Measurements from ENCODE around the gene LRRC32. TPM values are rescaled to one million over a fixed set of nuclear protein-coding genes. Genes with fewer than 3 reads are reported as not detected.

LRRC32 gene
- polyA plus RNA-seq, 1 donor from 2014 or later, result not detected

DNA sequence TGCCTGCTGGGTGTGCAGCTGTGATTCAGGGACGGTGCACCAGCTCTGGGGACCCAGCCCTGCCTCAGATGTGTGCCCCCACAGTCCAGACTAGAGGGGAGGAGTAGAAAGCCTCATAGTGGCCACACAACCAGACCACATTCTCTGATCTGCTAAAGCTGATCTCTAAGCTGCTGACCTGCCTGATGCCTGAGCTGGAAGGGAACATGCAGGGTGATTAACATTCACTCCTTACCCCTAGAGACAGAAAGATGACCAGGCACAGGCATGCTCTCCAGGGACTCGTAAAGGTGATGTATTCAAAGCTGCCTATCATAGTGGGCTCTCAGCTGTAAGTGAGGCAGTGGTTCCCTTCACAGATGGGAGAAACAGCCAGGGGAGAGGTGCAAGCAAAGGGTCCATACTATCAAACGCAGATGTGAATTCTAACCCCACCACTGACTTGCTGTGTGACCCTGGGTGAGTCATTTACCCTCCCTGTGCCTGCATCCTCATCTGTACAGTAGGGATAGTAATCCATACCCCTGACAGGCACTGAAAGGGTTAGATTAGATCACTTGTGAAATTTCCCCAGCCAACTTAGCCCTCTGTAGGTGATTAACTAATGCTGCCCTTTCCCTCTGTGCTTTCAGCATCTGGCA lies 29.0 kb upstream of the LRRC32 start:
- Histone ChIP-seq H3K27me3 (ENCODE audit: insufficient read depth, low read depth, low read length) (no peaks in the 10 kb centered on the region), H3K4me2 (ENCODE audit: low read length) (no peak overlapping the region), H3F3A (ENCODE audit: insufficient read depth, low read length, poor library complexity, severe bottlenecking) (no peaks in the 10 kb centered on the region), H2AFZ (ENCODE audit: low read depth, low read length) (no peak overlapping the region), H3K27ac (ENCODE audit: low read length) (no peak overlapping the region), H4K20me1 (ENCODE audit: insufficient read depth) (no peaks in the 10 kb centered on the region), H3K9me2 (ENCODE audit: insufficient read depth, low read length) (no peaks in the 10 kb centered on the region), H3K4me3 (ENCODE audit: low read length) (no peak overlapping the region), H3K36me3 (ENCODE audit: insufficient read depth, low read length) (no peaks in the 10 kb centered on the region), H3K9me3 (ENCODE audit: low read length) (no peaks in the 10 kb centered on the region), H3K79me2 (replicated peaks; ENCODE audit: insufficient read depth, low read length) (no peaks in the 10 kb centered on the region), H3K9ac (ENCODE audit: low read length) (no peak overlapping the region)
- TF ChIP-seq EZH2 (IDR thresholded peaks at IDR 0.05; ENCODE audit: borderline replicate concordance, insufficient read depth, low read length, poor library complexity, severe bottlenecking) (no peak), RAD21 (conservative IDR thresholded peaks at IDR 0.05) (no peak), EP300 (conservative IDR thresholded peaks at IDR 0.05; ENCODE audit: poor library complexity, severe bottlenecking) (no peak), SMC3 (conservative IDR thresholded peaks at IDR 0.05; ENCODE audit: poor library complexity) (no peak), TAF1 (IDR thresholded peaks at IDR 0.05; ENCODE audit: low read depth) (no peak), POLR2AphosphoS5 (IDR thresholded peaks at IDR 0.05) (no peak), MXI1 (conservative IDR thresholded peaks at IDR 0.05; ENCODE audit: poor library complexity, severe bottlenecking) (no peak)
- TF ChIP-seq, protein P1, sequence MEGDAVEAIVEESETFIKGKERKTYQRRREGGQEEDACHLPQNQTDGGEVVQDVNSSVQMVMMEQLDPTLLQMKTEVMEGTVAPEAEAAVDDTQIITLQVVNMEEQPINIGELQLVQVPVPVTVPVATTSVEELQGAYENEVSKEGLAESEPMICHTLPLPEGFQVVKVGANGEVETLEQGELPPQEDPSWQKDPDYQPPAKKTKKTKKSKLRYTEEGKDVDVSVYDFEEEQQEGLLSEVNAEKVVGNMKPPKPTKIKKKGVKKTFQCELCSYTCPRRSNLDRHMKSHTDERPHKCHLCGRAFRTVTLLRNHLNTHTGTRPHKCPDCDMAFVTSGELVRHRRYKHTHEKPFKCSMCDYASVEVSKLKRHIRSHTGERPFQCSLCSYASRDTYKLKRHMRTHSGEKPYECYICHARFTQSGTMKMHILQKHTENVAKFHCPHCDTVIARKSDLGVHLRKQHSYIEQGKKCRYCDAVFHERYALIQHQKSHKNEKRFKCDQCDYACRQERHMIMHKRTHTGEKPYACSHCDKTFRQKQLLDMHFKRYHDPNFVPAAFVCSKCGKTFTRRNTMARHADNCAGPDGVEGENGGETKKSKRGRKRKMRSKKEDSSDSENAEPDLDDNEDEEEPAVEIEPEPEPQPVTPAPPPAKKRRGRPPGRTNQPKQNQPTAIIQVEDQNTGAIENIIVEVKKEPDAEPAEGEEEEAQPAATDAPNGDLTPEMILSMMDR (IDR thresholded peaks at IDR 0.05; ENCODE audit: poor library complexity, severe bottlenecking), result no peak
- TF ChIP-seq, protein P2, sequence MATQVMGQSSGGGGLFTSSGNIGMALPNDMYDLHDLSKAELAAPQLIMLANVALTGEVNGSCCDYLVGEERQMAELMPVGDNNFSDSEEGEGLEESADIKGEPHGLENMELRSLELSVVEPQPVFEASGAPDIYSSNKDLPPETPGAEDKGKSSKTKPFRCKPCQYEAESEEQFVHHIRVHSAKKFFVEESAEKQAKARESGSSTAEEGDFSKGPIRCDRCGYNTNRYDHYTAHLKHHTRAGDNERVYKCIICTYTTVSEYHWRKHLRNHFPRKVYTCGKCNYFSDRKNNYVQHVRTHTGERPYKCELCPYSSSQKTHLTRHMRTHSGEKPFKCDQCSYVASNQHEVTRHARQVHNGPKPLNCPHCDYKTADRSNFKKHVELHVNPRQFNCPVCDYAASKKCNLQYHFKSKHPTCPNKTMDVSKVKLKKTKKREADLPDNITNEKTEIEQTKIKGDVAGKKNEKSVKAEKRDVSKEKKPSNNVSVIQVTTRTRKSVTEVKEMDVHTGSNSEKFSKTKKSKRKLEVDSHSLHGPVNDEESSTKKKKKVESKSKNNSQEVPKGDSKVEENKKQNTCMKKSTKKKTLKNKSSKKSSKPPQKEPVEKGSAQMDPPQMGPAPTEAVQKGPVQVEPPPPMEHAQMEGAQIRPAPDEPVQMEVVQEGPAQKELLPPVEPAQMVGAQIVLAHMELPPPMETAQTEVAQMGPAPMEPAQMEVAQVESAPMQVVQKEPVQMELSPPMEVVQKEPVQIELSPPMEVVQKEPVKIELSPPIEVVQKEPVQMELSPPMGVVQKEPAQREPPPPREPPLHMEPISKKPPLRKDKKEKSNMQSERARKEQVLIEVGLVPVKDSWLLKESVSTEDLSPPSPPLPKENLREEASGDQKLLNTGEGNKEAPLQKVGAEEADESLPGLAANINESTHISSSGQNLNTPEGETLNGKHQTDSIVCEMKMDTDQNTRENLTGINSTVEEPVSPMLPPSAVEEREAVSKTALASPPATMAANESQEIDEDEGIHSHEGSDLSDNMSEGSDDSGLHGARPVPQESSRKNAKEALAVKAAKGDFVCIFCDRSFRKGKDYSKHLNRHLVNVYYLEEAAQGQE (IDR thresholded peaks at IDR 0.05; ENCODE audit: borderline replicate concordance), result no peak

DNA sequence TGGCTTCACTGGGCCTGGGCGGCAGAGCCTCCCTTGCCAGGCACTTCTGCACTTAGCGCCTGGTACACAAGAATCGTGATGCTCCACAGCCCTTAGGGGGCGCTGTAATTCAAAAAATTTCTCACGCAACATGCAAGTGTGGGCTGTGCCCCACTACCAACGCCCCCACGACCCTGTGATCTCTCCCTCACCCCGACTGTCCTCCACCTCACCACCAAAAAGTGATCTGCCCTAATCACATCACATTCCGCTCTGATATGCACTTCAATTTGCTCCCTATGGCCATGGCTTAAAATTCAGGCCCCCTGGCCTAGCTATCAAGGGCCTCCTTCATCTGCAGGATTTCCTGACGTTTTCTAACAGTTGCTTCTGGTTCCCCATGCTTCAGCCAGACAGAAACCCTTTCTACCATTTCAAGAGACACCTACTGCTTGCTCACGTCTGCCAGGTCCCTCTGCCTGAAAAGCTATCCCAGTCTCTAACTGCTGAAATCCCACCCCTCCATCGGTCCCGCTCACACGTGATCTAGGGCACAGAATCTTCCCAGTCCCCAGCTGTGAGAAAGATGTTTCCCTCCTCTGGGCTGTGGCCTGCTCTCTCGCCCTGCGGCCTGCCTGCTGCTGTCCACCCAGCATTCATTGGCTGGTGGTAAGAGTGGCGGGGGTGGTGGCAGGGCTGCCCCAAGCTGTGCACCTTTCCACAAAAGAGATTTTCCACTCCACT lies 27.9 kb upstream of the LRRC32 start:
- no peaks in the 10 kb centered on the region for H3F3A ChIP-seq (ENCODE audit: insufficient read depth, low read length, poor library complexity, severe bottlenecking)
- no peaks in the 10 kb centered on the region for H4K20me1 ChIP-seq (ENCODE audit: insufficient read depth)
- H3K4me3 ChIP-seq (ENCODE audit: low read length), result no peak overlapping the region
- no peaks in the 10 kb centered on the region for H3K9me3 ChIP-seq (ENCODE audit: low read length)
- no peaks in the 10 kb centered on the region for H3K27me3 ChIP-seq (ENCODE audit: insufficient read depth, low read depth, low read length)
- H3K79me2 ChIP-seq (replicated peaks; ENCODE audit: insufficient read depth, low read length), result no peaks in the 10 kb centered on the region
- H2AFZ ChIP-seq (ENCODE audit: low read depth, low read length), result no peak overlapping the region
- no peak overlapping the region for H3K4me2 ChIP-seq (ENCODE audit: low read length)
- no peaks in the 10 kb centered on the region for H3K9me2 ChIP-seq (ENCODE audit: insufficient read depth, low read length)
- H3K27ac ChIP-seq (ENCODE audit: low read length), result no peak overlapping the region
- no peak for TF ChIP-seq POLR2AphosphoS5 (IDR thresholded peaks at IDR 0.05)
- TF ChIP-seq EZH2 (IDR thresholded peaks at IDR 0.05; ENCODE audit: borderline replicate concordance, insufficient read depth, low read length, poor library complexity, severe bottlenecking), result no peak
- TF ChIP-seq TAF1 (IDR thresholded peaks at IDR 0.05; ENCODE audit: low read depth), result no peak
- TF ChIP-seq, protein P1 (IDR thresholded peaks at IDR 0.05; ENCODE audit: poor library complexity, severe bottlenecking), result no peak
- TF ChIP-seq MXI1 (conservative IDR thresholded peaks at IDR 0.05; ENCODE audit: poor library complexity, severe bottlenecking), result no peak
- TF ChIP-seq, protein P2 (IDR thresholded peaks at IDR 0.05; ENCODE audit: borderline replicate concordance), result no peak
- no peak for TF ChIP-seq SMC3 (conservative IDR thresholded peaks at IDR 0.05; ENCODE audit: poor library complexity)
- TF ChIP-seq EP300 (conservative IDR thresholded peaks at IDR 0.05; ENCODE audit: poor library complexity, severe bottlenecking), result no peak
- TF ChIP-seq RAD21 (conservative IDR thresholded peaks at IDR 0.05), result no peak
- no peaks in the 10 kb centered on the region for H3K36me3 ChIP-seq (ENCODE audit: insufficient read depth, low read length)
- no peak overlapping the region for H3K9ac ChIP-seq (ENCODE audit: low read length)

Data from neural cell (in vitro differentiated cells).